GM12878 (cell line): ENCODE measurements around the gene AMH. TPM values are rescaled to one million over a fixed set of nuclear protein-coding genes. Genes with fewer than 3 reads are reported as not detected.
A peak's percentile ranks its signal among the peaks of the same experiment; 100 is the strongest.

Source experiments
- ATAC-seq: fragments of 200-7000 bp; cut with Tn5 transposase; 3 replicates; pipeline ENCODE4 v1.9.1; 2020; ENCODE audit warnings: mild to moderate bottlenecking, moderate library complexity
- BruUV-seq: library from RNA; stranded (reverse); fragments of 400-500 nt; replicated peaks from 2 replicates; lab custom pipeline; 2021; lab: Mats Ljungman, UMichigan
- CTCF ChIA-PET: fragments of 300-600 bp; sonication (Branson Sonifier 250); formaldehyde crosslinking; extraction: SDS; loops from one replicate; lab custom pipeline; 2021; ENCODE audit warnings: inconsistent platforms; lab: Yijun Ruan, JAX
- POLR2A ChIA-PET: fragments of 350-600 bp; formaldehyde crosslinking; extraction: SDS; loops from one replicate; lab custom pipeline; 2021; ENCODE audit warnings: inconsistent platforms; lab: Charles Lee
- RAD21 ChIA-PET: fragments of 300-600 bp; sonication (Branson Sonifier 250); formaldehyde crosslinking; loops from one replicate; lab custom pipeline; 2023; ENCODE audit warnings: antibody characterized with exemption; ENCODE audit not compliant: unreplicated experiment; lab: Charles Lee
- SMC1A ChIA-PET: fragments of 300-600 bp; sonication (Branson Sonifier 250); formaldehyde crosslinking; loops from one replicate; lab custom pipeline; 2023; ENCODE audit not compliant: unreplicated experiment, uncharacterized antibody; lab: Charles Lee
- DNase-seq: peaks from one replicate; pipeline ENCODE4 v3.0.0-alpha.2; 2011; ENCODE audit warnings: low read depth, low spot score
- FAIRE-seq: peaks from 3 replicates; lab custom pipeline; 2011; peaks lifted over from hg19 to GRCh38; lab: Jason Lieb, UNC
- H2AFZ ChIP-seq: 2 replicates; pipeline ENCODE4 v1.6.0; 2011; ENCODE audit warnings: low read depth, low read length, control low read depth; ENCODE audit not compliant: control insufficient read depth
- H3K27ac ChIP-seq: 2 replicates; pipeline ENCODE4 v1.5.1; 2011; ENCODE audit warnings: control low read depth; ENCODE audit not compliant: control insufficient read depth, insufficient read depth
- H3K27me3 ChIP-seq, 2 experiments: replicated peaks in 1 of 2; 2 replicates each; pipeline versions ENCODE4 v1.6.0 to v1.6.1; 2011; ENCODE audit warnings: low read length in 1 of 2; ENCODE audit not compliant: control insufficient read depth in 2 of 2, insufficient read depth in 2 of 2
- H3K36me3 ChIP-seq, 2 experiments: 2 replicates each; pipeline ENCODE4 v1.5.1; 2011; ENCODE audit warnings: low read length in 1 of 2; ENCODE audit not compliant: control insufficient read depth in 2 of 2, insufficient read depth in 2 of 2
- H3K4me1 ChIP-seq: 2 replicates; pipeline ENCODE4 v1.6.1; 2011; ENCODE audit warnings: mild to moderate bottlenecking, low read length, moderate library complexity, mixed read lengths; ENCODE audit not compliant: control insufficient read depth, insufficient read depth
- H3K4me2 ChIP-seq: 2 replicates; pipeline ENCODE4 v1.6.0; 2011; ENCODE audit warnings: control low read depth; ENCODE audit not compliant: control insufficient read depth, insufficient read depth
- H3K4me3 ChIP-seq: fragments of 200-600 bp; sonication (generic); 2 replicates; pipeline ENCODE4 v1.5.1; 2016
- H3K79me2 ChIP-seq: 2 replicates; pipeline ENCODE4 v1.6.0; 2011; ENCODE audit warnings: low read length; ENCODE audit not compliant: control insufficient read depth, insufficient read depth
- H3K9ac ChIP-seq: 2 replicates; pipeline ENCODE4 v1.8.0; 2011; ENCODE audit warnings: low read length, control low read depth, mixed read lengths; ENCODE audit not compliant: control insufficient read depth, insufficient read depth
- H3K9me3 ChIP-seq: replicated peaks from 3 replicates; pipeline ENCODE4 v1.5.1; 2011; ENCODE audit warnings: mild to moderate bottlenecking, low read length; ENCODE audit not compliant: control insufficient read depth, insufficient read depth
- H4K20me1 ChIP-seq: 2 replicates; pipeline ENCODE4 v1.6.0; 2011; ENCODE audit not compliant: control insufficient read depth, insufficient read depth
- CBFB ChIP-seq: IDR thresholded peaks from 2 replicates; pipeline ENCODE4 v1.6.1; 2016; ENCODE audit warnings: antibody characterized with exemption, low read depth
- CREB1 ChIP-seq: IDR thresholded peaks from 2 replicates; pipeline ENCODE4 v1.6.1; 2012; ENCODE audit warnings: low read depth, mild to moderate bottlenecking, inconsistent platforms
- HCFC1 ChIP-seq: fragments of 150-350 bp; IDR thresholded peaks from 2 replicates; pipeline ENCODE4 v1.6.1; 2014; ENCODE audit warnings: low read length
- MXI1 ChIP-seq: fragments of 150-350 bp; IDR thresholded peaks from 2 replicates; pipeline ENCODE4 v1.6.1; 2011; ENCODE audit warnings: low read depth, mild to moderate bottlenecking, inconsistent platforms, low read length, improper control_type of control experiment
- NR2C1 ChIP-seq: fragments of 450-650 bp; IDR thresholded peaks from 2 replicates; pipeline ENCODE4 v1.6.1; 2017; ENCODE audit warnings: antibody characterized with exemption, mild to moderate bottlenecking, moderate library complexity
- POLR2A ChIP-seq: IDR thresholded peaks from 2 replicates; pipeline ENCODE4 v1.6.1; 2011; ENCODE audit warnings: low read depth, mild to moderate bottlenecking, low read length
- SIN3A ChIP-seq: IDR thresholded peaks from 2 replicates; pipeline ENCODE4 v1.6.1; 2012; ENCODE audit warnings: low read depth, low read length, improper control_type of control experiment
- STAT1 ChIP-seq: fragments of 450-650 bp; conservative IDR thresholded peaks from 2 replicates; pipeline ENCODE4 v1.6.1; 2014; ENCODE audit warnings: antibody characterized with exemption, mild to moderate bottlenecking
- TCF7 ChIP-seq: IDR thresholded peaks from 2 replicates; pipeline ENCODE4 v1.6.1; 2014; ENCODE audit warnings: antibody characterized with exemption, borderline replicate concordance
- YY1 ChIP-seq: IDR thresholded peaks from 2 replicates; pipeline ENCODE4 v1.6.1; 2011; ENCODE audit warnings: low read depth, mild to moderate bottlenecking, low read length
- ZNF24 ChIP-seq: fragments of 450-650 bp; IDR thresholded peaks from 2 replicates; pipeline ENCODE4 v1.6.1; 2017; ENCODE audit warnings: antibody characterized with exemption, mild to moderate bottlenecking
- WGBS: methylation state at CpG from one replicate; pipeline ENCODE4 v1.1.6; 2016; ENCODE audit warnings: low lambda C conversion rate; ENCODE audit not compliant: insufficient replicate concordance, insufficient coverage; ENCODE audit errors: missing lambda C conversion rate; 5-methylcytosine and 5-hydroxymethylcytosine counted together
- in situ Hi-C: fragments of 300-500 bp; cut with MboI; formaldehyde crosslinking; loops from 9 replicates; pipeline ENCODE4 v1.14.3; 2018; ENCODE audit warnings: mixed read lengths
- intact Hi-C: fragments of 100-400 bp; cut with micrococcal nuclease; formaldehyde crosslinking; loops from one replicate; pipeline ENCODE4 v1.14.2; 2022; ENCODE audit not compliant: unreplicated experiment
- polyA plus RNA-seq, 11 experiments: library from polyadenylated mRNA; depleted of rRNA in 4 of 11; unstranded in 6 of 11; stranded (reverse) in 5 of 11; fragments of >200 nt; fragmentation: Nextera tagmentation in 4 of 11; fragmentation: Illumina TruSeq in 1 of 11; extraction: Ambion mirVana in 4 of 11; extraction: Trizol in 1 of 11; gene quantifications; 1 replicate in 1 of 11; 2 replicates in 10 of 11; pipeline versions ENCODE4 v1.2.1 to v1.2.3, GENCODE V29; 2011 to 2016; ENCODE audit warnings: inconsistent platforms in 2 of 11, missing spikeins in 2 of 11, low read depth in 1 of 11
- total RNA-seq, 4 experiments: library from RNA; depleted of rRNA in 3 of 4; stranded (reverse); fragments of >200 nt in 3 of 4; fragmentation: Illumina TruSeq in 1 of 4; extraction: Trizol in 1 of 4; gene quantifications; 2 replicates each; pipeline versions ENCODE4 v1.2.1 to v1.2.3, GENCODE V29; 2013 to 2021
- TF ChIP-seq, protein P1 (sequence below): fragments of 450-650 bp; formaldehyde crosslinking; IDR thresholded peaks from 2 replicates; pipeline ENCODE4 v1.4.0; 2020; ENCODE audit warnings: mild to moderate bottlenecking, moderate library complexity
- TF ChIP-seq, protein P2 (sequence below): fragments of 450-650 bp; conservative IDR thresholded peaks from 2 replicates; pipeline ENCODE4 v1.6.1; 2017; ENCODE audit warnings: mild to moderate bottlenecking, moderate library complexity

Gene AMH
- total and polyA plus RNA-seq, 10 of the 15 experiments (the other 5 are each of a cell fraction or from before 2014, with no cell fraction given): 0.17 to 3.5 (median 0.81) TPM; not detected in 4

DNA sequence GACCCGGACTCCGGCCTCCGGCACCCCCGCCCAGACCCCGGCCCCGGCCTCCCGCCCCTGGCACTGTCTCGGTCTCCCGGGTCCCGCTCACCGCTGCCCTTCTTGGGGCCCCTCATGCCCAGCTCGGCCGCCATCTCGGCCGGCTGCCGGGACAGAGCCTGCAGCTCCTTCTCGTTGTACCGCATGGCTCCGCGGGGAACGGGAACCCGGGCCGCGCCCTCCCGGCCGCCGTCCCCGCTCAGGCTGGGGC is 13.1 kb upstream of the AMH start:
- ATAC-seq (peak; percentile 72), DNase-seq (no peak), FAIRE-seq (no peak)
- WGBS: under 1% methylated on average over 13 of the region's 28 CpGs
- ChIA-PET POLR2A (interaction anchor here (1.0 to 2.1 kb wide), 7 partner anchors 22 to 78 kb away, joined by 3 to 7 read pairs (median 5); no protein-coding TSS in a partner anchor), SMC1A (interaction anchor here (0.7 to 3.8 kb wide), 12 partner anchors 22 to 158 kb away, joined by 3 to 19 read pairs (median 4); no protein-coding TSS in a partner anchor), RAD21 (interaction anchor here (0.5 to 4.0 kb wide), 17 partner anchors 9 to 375 kb away, joined by 3 to 39 read pairs (median 3); partner anchors contain the start of genes AMH and TIMM13), CTCF (interaction anchor here (0.6 to 3.7 kb wide), 10 partner anchors 25 to 221 kb away, joined by 3 to 35 read pairs (median 4); partner anchors contain the start of gene LMNB2)
- in situ Hi-C loops: loop anchor here (5.0 kb wide), 1 partner anchor 36 kb away; no protein-coding TSS in a partner anchor
- peak overlapping the region; percentile 99 for H3K4me3 ChIP-seq
- H3K36me3 ChIP-seq: peaks cover 5 to 18% of the 10 kb centered on the region in 2 experiments; a peak in 3 of 4 replicates
- no peak overlapping the region for H3K4me2 ChIP-seq
- peaks cover 11% of the 10 kb centered on the region for H4K20me1 ChIP-seq
- TF ChIP-seq HCFC1 (no peak), STAT1 (no peak), POLR2A (peak; percentile 67; the same call in 1 of the 2 replicates), CREB1 (0 out of 2 replicates have a peak, but pooled peaks have one; percentile 34), NR2C1 (peak; percentile 68), MXI1 (peak; percentile 100; the same call in 1 of the 2 replicates), ZNF24 (peak; percentile 46; the same call in 1 of the 2 replicates), SIN3A (peak; percentile 95), CBFB (no peak), YY1 (peak; percentile 88), TCF7 (no peak)
- TF ChIP-seq, protein P1, sequence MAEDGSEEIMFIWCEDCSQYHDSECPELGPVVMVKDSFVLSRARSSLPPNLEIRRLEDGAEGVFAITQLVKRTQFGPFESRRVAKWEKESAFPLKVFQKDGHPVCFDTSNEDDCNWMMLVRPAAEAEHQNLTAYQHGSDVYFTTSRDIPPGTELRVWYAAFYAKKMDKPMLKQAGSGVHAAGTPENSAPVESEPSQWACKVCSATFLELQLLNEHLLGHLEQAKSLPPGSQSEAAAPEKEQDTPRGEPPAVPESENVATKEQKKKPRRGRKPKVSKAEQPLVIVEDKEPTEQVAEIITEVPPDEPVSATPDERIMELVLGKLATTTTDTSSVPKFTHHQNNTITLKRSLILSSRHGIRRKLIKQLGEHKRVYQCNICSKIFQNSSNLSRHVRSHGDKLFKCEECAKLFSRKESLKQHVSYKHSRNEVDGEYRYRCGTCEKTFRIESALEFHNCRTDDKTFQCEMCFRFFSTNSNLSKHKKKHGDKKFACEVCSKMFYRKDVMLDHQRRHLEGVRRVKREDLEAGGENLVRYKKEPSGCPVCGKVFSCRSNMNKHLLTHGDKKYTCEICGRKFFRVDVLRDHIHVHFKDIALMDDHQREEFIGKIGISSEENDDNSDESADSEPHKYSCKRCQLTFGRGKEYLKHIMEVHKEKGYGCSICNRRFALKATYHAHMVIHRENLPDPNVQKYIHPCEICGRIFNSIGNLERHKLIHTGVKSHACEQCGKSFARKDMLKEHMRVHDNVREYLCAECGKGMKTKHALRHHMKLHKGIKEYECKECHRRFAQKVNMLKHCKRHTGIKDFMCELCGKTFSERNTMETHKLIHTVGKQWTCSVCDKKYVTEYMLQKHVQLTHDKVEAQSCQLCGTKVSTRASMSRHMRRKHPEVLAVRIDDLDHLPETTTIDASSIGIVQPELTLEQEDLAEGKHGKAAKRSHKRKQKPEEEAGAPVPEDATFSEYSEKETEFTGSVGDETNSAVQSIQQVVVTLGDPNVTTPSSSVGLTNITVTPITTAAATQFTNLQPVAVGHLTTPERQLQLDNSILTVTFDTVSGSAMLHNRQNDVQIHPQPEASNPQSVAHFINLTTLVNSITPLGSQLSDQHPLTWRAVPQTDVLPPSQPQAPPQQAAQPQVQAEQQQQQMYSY (CRISPR knock-in tag): no peak
- TF ChIP-seq, protein P2, sequence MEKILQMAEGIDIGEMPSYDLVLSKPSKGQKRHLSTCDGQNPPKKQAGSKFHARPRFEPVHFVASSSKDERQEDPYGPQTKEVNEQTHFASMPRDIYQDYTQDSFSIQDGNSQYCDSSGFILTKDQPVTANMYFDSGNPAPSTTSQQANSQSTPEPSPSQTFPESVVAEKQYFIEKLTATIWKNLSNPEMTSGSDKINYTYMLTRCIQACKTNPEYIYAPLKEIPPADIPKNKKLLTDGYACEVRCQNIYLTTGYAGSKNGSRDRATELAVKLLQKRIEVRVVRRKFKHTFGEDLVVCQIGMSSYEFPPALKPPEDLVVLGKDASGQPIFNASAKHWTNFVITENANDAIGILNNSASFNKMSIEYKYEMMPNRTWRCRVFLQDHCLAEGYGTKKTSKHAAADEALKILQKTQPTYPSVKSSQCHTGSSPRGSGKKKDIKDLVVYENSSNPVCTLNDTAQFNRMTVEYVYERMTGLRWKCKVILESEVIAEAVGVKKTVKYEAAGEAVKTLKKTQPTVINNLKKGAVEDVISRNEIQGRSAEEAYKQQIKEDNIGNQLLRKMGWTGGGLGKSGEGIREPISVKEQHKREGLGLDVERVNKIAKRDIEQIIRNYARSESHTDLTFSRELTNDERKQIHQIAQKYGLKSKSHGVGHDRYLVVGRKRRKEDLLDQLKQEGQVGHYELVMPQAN: 0 out of 2 replicates have a peak, but pooled peaks have one; percentile 65
- H3K9me3 ChIP-seq: no peaks in the 10 kb centered on the region
- no TSS peak for BruUV-seq
- H3K9ac ChIP-seq: peak overlapping the region; percentile 80
- H3K4me1 ChIP-seq: peaks cover 24% of the 10 kb centered on the region
- intact Hi-C loops: loop anchor here (1.0 to 10.0 kb wide), 4 partner anchors 37 to 156 kb away; partner anchors contain the start of genes IZUMO4, LSM7, MOB3A and SPPL2B
- peaks cover 76% of the 10 kb centered on the region for H3K79me2 ChIP-seq
- peak overlapping the region; percentile 94 for H3K27ac ChIP-seq
- H2AFZ ChIP-seq: peak overlapping the region; percentile 45
- H3K27me3 ChIP-seq: no peaks in the 10 kb centered on the region
